Measurements from ENCODE around the gene THSD4.
"Not testable (repeated sequence)": the region's sequence is repeated elsewhere in the genome, so short reads cannot be mapped to it uniquely, and the experiment has no call there.

THSD4 gene

GRCh38 chr15:71715914-71716313 lies 600.6 kb downstream of the THSD4 start:
- H3K9me3 ChIP-seq = no peaks in the 10 kb centered on the region
- in situ Hi-C loops (cut with MboI; ENCODE audit: low sequenced_read_pairs) = no loop called here
- H3K36me3 ChIP-seq (replicated peaks) = no peaks in the 10 kb centered on the region

GRCh38 chr15:71716990-71717389 lies 601.7 kb downstream of the THSD4 start:
- no peaks in the 10 kb centered on the region for H3K9me3 ChIP-seq
- in situ Hi-C loops (cut with MboI; ENCODE audit: low sequenced_read_pairs) = no loop called here
- peaks cover under 1% of the 10 kb centered on the region; the same call in 1 of the 2 replicates for H3K4me1 ChIP-seq
- no peaks in the 10 kb centered on the region for H3K36me3 ChIP-seq (replicated peaks)
- no peak for DNase-seq (ENCODE audit: low spot score in 2 of 2)
- no peaks in the 10 kb centered on the region for H3K27me3 ChIP-seq (ENCODE audit: low read depth)
- H3K4me3 ChIP-seq = no peak overlapping the region

More at GRCh38 chr15:71715914-71716313, 600.6 kb downstream of the THSD4 start:
- Histone ChIP-seq H3K4me1 (no peaks in the 10 kb centered on the region), H3K4me3 (no peak overlapping the region), H3K27me3 (ENCODE audit: low read depth) (no peaks in the 10 kb centered on the region)
- DNase-seq (ENCODE audit: low spot score in 2 of 2) = no peak

- Histone ChIP-seq H3K4me3 (no peak overlapping the region), H3K4me1 (peaks cover 14% of the 10 kb centered on the region), H3K9me3 (no peaks in the 10 kb centered on the region), H3K27me3 (ENCODE audit: low read depth) (no peaks in the 10 kb centered on the region), H3K36me3 (replicated peaks) (no peaks in the 10 kb centered on the region)
- in situ Hi-C loops (cut with MboI; ENCODE audit: low sequenced_read_pairs) = no loop called here
- DNase-seq (ENCODE audit: low spot score in 2 of 2) = no peak
Observed at GRCh38 chr15:71718116-71718910, 603.0 kb downstream of the THSD4 start.

- in situ Hi-C loops (cut with MboI; ENCODE audit: low sequenced_read_pairs) = no loop called here
- peaks cover 18% of the 10 kb centered on the region for H3K4me1 ChIP-seq
- no peaks in the 10 kb centered on the region for H3K36me3 ChIP-seq (replicated peaks)
- H3K9me3 ChIP-seq = no peaks in the 10 kb centered on the region
- H3K27me3 ChIP-seq (ENCODE audit: low read depth) = no peaks in the 10 kb centered on the region
- no peak overlapping the region for H3K4me3 ChIP-seq
- peak in 1 of 2 experiments; percentile 46 for DNase-seq (ENCODE audit: low spot score in 2 of 2)
Observed at GRCh38 chr15:71723344-71723743, 608.1 kb downstream of the THSD4 start.

GRCh38 chr15:71725207-71725955 lies 610.1 kb downstream of the THSD4 start:
- H3K27me3 ChIP-seq (ENCODE audit: low read depth); H3K36me3 ChIP-seq (replicated peaks); DNase-seq (ENCODE audit: low spot score in 2 of 2); H3K9me3 ChIP-seq; in situ Hi-C loops (cut with MboI; ENCODE audit: low sequenced_read_pairs); H3K4me3 ChIP-seq: not testable (repeated sequence)
- peaks cover 18% of the 10 kb centered on the region for H3K4me1 ChIP-seq

- Histone ChIP-seq H3K36me3 (replicated peaks) (no peaks in the 10 kb centered on the region), H3K9me3 (no peaks in the 10 kb centered on the region), H3K4me1 (no peaks in the 10 kb centered on the region), H3K4me3 (no peak overlapping the region), H3K27me3 (ENCODE audit: low read depth) (no peaks in the 10 kb centered on the region)
- no peak for DNase-seq (ENCODE audit: low spot score in 2 of 2)
- in situ Hi-C loops (cut with MboI; ENCODE audit: low sequenced_read_pairs) = no loop called here
Observed at GRCh38 chr15:71728881-71729280, 613.6 kb downstream of the THSD4 start.

- no peaks in the 10 kb centered on the region for H3K36me3 ChIP-seq (replicated peaks)
- in situ Hi-C loops (cut with MboI; ENCODE audit: low sequenced_read_pairs) = no loop called here
- no peaks in the 10 kb centered on the region for H3K9me3 ChIP-seq
- H3K4me1 ChIP-seq = no peaks in the 10 kb centered on the region
- H3K27me3 ChIP-seq (ENCODE audit: low read depth) = no peaks in the 10 kb centered on the region
- no peak overlapping the region for H3K4me3 ChIP-seq
- DNase-seq (ENCODE audit: low spot score in 2 of 2) = no peak
Observed at GRCh38 chr15:71729319-71729718, 614.0 kb downstream of the THSD4 start.

GRCh38 chr15:71730277-71731144 lies 615.2 kb downstream of the THSD4 start:
- in situ Hi-C loops (cut with MboI; ENCODE audit: low sequenced_read_pairs) = loop anchor here (5.0 kb wide), 1 partner anchor 198 kb away; no protein-coding TSS in a partner anchor
- H3K36me3 ChIP-seq (replicated peaks) = no peaks in the 10 kb centered on the region
- DNase-seq (ENCODE audit: low spot score in 2 of 2) = peak; percentile 81 to 88
- no peaks in the 10 kb centered on the region for H3K9me3 ChIP-seq
- no peaks in the 10 kb centered on the region for H3K27me3 ChIP-seq (ENCODE audit: low read depth)
- no peaks in the 10 kb centered on the region for H3K4me1 ChIP-seq
- no peak overlapping the region for H3K4me3 ChIP-seq

- in situ Hi-C loops (cut with MboI; ENCODE audit: low sequenced_read_pairs) = loop anchor here (5.0 kb wide), 1 partner anchor 200 kb away; no protein-coding TSS in a partner anchor
- no peak overlapping the region for H3K4me3 ChIP-seq
- DNase-seq (ENCODE audit: low spot score in 2 of 2) = no peak
- no peaks in the 10 kb centered on the region for H3K4me1 ChIP-seq
- no peaks in the 10 kb centered on the region for H3K9me3 ChIP-seq
- H3K27me3 ChIP-seq (ENCODE audit: low read depth) = no peaks in the 10 kb centered on the region
- H3K36me3 ChIP-seq (replicated peaks) = no peaks in the 10 kb centered on the region
Observed at GRCh38 chr15:71732636-71733035, 617.4 kb downstream of the THSD4 start.

- no peaks in the 10 kb centered on the region for H3K27me3 ChIP-seq (ENCODE audit: low read depth)
- no peaks in the 10 kb centered on the region for H3K36me3 ChIP-seq (replicated peaks)
- no peak overlapping the region for H3K4me3 ChIP-seq
- no peak for DNase-seq (ENCODE audit: low spot score in 2 of 2)
- H3K9me3 ChIP-seq = no peaks in the 10 kb centered on the region
- in situ Hi-C loops (cut with MboI; ENCODE audit: low sequenced_read_pairs) = loop anchor here (5.0 kb wide), 1 partner anchor 201 kb away; no protein-coding TSS in a partner anchor
- no peaks in the 10 kb centered on the region for H3K4me1 ChIP-seq
Observed at GRCh38 chr15:71733122-71733521, 617.9 kb downstream of the THSD4 start.

GRCh38 chr15:71734709-71735384 lies 619.6 kb downstream of the THSD4 start:
- H3K27me3 ChIP-seq (ENCODE audit: low read depth) = no peaks in the 10 kb centered on the region
- no peaks in the 10 kb centered on the region for H3K4me1 ChIP-seq
- no peaks in the 10 kb centered on the region for H3K36me3 ChIP-seq (replicated peaks)
- in situ Hi-C loops (cut with MboI; ENCODE audit: low sequenced_read_pairs) = loop anchor here (5.0 kb wide), 1 partner anchor 203 kb away; no protein-coding TSS in a partner anchor
- no peaks in the 10 kb centered on the region for H3K9me3 ChIP-seq
- H3K4me3 ChIP-seq = no peak overlapping the region
- no peak for DNase-seq (ENCODE audit: low spot score in 2 of 2)

GRCh38 chr15:71735385-71735757 lies 620.1 kb downstream of the THSD4 start:
- no peak for DNase-seq (ENCODE audit: low spot score in 2 of 2)
- in situ Hi-C loops (cut with MboI; ENCODE audit: low sequenced_read_pairs) = no loop called here
- no peaks in the 10 kb centered on the region for H3K9me3 ChIP-seq
- no peak overlapping the region for H3K4me3 ChIP-seq
- H3K36me3 ChIP-seq (replicated peaks) = no peaks in the 10 kb centered on the region
- no peaks in the 10 kb centered on the region for H3K27me3 ChIP-seq (ENCODE audit: low read depth)
- H3K4me1 ChIP-seq = no peaks in the 10 kb centered on the region

Measured in HAP-1 (cell line).